ENCODE data around the gene RIMS4.

DNA sequence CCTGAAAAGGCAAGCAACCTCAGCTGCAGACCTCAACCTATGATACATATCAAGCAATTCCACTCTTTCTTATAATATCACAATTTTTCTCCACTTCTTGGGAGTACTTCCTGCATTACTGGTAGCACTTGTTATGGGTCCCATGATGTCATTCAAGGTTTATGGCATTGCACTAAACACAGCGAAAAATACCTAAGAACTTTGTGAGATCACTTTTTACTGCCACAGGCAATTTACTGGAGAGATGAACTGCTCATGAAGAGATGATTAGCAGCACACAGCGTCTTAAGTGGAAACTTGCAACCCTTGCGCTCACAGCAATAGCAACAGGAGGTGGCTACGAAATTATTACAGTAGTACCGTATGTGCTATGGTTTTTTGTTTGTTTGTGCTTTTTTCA lies 19.3 kb upstream of the RIMS4 start:
- TF ChIP-seq POLR2A (IDR thresholded peaks at IDR 0.05; ENCODE audit: low read length) (no peak), GATA1 (IDR thresholded peaks at IDR 0.05; ENCODE audit: low read depth, low read length) (no peak)
